ENCODE results near the gene CA11. TPM values are rescaled to one million over a fixed set of nuclear protein-coding genes. Genes with fewer than 3 reads are reported as not detected.
"Not testable (repeated sequence)": the region's sequence is repeated elsewhere in the genome, so short reads cannot be mapped to it uniquely, and the experiment has no call there.

The CA11 gene
- not detected in 2 replicates for total RNA-seq (2014; rRNA removed; shearing (Covaris generic))

GRCh38 chr19:48646001-48646721 lies at the start of gene CA11:
CA11 (minus strand) TSS chr19:48646187; CDS start chr19:48645632, 555 bp downstream.
- peak; percentile 91 for DNase-seq (ENCODE audit: low read depth)

DNA sequence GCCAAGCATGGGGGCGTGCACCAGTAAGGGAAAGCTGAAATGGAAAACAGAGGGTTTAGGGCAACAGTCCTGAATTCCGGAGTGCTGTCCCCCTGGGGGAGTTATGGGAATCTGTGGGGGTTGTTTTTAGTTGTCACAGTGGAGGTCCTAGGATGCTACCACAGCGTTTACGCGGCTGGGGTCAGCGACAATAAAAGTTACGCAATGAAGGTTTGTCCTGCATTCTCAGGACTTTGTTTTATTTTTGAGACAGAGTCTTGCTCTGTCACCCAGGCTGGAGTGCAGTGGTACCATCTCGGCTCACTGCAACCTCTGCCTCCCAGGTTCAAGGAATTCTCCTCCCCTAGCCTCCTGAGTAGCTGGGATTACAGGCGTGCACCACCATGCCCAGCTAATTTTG lies 47.6 kb upstream of the CA11 start:
- DNase-seq (ENCODE audit: low read depth) = not testable (repeated sequence)

- DNase-seq (ENCODE audit: low read depth) = no peak
These were observed 43.5 kb upstream of the CA11 start for GRCh38 chr19:48689449-48689848.

DNA sequence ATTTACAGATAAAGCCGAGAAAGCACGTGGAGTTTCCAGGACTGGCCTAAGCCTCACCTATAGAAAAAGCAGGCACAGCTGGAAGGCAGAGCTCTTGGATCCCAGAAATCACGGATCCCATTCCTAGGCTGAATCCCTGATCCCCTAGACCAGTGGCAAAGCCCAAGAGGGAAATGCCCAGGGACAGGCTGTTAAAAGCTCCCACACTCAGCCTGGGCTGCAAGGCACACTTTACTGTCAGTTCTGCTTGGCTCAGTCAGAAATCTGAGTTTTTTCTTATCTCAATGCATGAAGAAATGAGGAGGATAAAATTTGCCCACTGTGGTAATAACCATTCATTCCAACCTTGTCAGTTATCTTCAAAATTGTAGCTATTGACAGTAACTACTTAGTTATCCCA lies 41.8 kb upstream of the CA11 start:
- no peak for DNase-seq (ENCODE audit: low read depth)

DNA sequence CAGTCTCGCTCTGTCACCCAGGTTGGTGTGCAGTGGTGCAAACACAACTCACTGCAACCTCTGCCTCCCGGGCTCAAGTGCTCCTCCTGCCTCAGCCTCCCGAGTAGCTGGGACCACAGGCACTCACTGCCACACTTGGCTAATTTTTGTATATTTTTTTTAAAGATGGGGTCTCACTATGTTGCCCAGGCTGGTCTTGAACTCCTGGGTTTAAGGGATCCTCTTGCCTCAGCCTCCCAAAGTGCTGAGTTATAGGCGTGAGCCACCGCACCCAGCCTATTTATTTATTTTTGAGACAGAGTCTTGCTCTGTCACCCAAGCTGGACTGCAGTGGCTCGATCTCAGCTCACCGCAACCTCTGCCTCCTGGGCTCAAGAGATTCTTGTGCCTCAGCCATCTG lies 40.6 kb upstream of the CA11 start:
- not testable (repeated sequence) for DNase-seq (ENCODE audit: low read depth)

DNA sequence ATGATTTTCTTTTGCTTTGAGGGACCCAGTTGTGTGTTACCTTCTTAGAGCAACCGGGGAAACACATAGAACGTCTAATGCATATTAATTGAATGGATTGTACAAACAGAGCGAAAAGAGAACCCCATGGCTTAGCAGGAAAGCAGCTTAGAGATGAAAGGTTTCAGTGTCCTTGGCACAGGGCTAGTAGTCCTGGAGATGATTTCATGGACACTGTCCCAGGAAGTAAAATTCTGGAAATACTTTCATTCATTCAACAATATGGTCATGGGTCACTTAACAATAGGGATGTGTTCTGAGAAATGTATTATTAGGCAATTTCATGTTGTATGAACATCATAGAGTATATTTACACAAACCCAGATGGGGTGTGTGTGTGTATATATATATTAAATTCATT lies 40.1 kb upstream of the CA11 start:
- DNase-seq (ENCODE audit: low read depth) = no peak

GRCh38 chr19:48685583-48685982 lies 39.6 kb upstream of the CA11 start:
- peak; percentile 43 for DNase-seq (ENCODE audit: low read depth)

DNA sequence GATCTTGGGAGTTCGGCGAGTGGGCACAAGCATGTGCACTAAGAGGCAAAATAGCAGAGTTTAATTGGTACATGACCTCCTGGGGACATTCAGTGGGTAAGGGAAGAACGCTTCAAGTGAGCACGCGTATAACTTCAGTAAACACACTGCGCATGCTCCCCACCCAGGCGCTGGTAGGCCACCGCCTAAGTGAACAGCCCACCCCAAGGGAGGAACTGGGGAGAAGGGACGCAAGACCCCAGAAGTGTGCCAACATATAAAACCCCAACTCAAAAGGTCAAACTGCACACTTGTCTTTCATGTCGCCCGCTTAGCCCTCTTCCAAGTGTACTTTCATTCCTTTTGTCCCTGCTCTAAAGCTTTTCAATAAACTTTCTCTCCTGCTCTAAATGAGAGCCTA lies 37.4 kb upstream of the CA11 start:
- DNase-seq (ENCODE audit: low read depth) = peak; percentile 33

- DNase-seq (ENCODE audit: low read depth) = peak; percentile 96
These were observed 35.1 kb upstream of the CA11 start for GRCh38 chr19:48681127-48681470.

DNA sequence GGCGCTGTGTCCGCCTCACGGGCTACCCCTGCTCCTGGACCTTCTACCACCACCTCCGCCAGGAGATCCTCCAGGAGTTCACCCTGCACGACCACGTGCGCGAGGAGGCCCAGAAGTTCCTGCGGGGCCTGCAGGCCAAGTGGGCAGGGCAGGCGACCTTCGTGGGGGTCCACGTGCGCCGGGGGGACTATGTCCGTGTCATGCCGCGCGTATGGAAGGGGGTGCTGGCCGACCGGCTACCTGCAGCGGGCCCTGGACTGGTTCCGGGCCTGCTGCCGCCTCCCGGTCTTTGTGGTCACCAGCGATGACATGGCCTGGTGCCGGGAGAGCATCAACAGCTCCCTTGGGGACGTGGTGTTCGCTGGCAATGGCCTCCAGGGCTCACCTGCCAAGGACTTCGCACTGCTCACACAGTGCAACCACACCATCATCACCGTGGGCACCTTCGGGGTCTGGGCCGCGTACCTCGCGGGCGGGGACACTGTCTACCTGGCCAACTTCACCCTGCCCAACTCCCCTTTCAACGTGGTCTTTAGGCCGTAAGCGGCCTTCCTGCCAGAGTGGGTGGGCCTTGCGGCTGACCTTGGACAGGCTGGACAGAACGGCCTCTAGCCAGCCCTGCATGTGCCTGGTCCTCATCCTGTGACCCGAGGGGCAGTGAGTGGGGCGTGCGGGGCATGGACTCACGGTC lies 34.6 kb upstream of the CA11 start:
- DNase-seq (ENCODE audit: low read depth) = no peak

DNA sequence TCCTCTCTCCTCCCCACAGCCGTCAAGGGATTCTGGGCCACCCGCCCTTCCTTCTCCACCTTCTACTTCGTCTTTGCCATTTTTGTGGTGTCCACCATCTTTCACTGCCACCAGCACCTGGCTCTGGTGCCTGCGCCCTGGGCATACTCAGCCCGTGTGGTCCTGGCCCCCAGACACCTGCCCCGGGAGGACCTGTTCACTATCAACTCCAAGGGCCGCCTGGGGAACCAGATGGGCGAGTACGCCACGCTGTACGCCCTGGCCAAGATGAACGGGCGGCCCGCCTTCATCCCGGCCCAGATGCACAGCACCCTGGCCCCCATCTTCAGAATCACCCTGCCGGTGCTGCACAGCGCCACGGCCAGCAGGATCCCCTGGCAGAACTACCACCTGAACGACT lies 34.0 kb upstream of the CA11 start:
- DNase-seq (ENCODE audit: low read depth) = not testable (repeated sequence)

DNA sequence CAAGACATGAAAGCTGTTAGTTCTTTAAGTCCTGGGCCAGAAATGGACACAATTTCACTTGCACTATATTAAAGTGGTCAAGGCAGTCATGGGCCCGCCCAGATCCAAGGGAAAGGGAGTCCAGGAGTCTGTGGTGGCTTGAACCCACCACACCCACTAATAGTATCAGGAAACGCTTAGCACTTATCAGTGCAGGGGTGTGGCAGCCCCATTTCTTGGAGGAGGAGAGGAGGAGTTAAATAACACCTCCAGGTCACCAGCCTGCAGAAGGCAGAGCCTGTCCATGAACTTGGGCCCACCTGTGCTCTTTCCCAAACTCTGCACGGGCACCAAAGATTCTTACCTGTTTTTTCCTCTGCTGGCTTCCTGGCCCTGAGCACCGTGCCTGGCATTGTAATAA lies 32.2 kb upstream of the CA11 start:
- no peak for DNase-seq (ENCODE audit: low read depth)

DNA sequence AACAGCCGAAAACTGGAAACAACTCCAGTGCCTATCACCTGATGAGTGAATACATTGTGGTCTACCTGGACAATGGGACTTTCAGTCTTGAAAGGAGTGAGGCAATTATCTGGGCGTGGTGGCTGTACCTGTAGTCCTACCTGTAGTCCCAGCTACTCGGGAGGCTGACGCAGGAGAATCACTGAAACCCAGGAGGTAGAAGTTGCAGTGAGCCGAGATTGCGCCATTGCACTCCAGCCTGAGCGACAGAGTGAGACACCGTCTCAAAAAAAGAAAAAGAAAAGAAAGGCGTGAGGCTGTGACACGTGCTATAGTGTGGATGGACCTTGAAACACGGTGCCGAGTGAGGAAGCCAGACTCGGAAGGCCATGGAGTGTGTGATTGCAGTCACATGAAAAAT lies 30.9 kb upstream of the CA11 start:
- DNase-seq (ENCODE audit: low read depth) = no peak

GRCh38 chr19:48676487-48676886 lies 30.5 kb upstream of the CA11 start:
- no peak for DNase-seq (ENCODE audit: low read depth)

DNA sequence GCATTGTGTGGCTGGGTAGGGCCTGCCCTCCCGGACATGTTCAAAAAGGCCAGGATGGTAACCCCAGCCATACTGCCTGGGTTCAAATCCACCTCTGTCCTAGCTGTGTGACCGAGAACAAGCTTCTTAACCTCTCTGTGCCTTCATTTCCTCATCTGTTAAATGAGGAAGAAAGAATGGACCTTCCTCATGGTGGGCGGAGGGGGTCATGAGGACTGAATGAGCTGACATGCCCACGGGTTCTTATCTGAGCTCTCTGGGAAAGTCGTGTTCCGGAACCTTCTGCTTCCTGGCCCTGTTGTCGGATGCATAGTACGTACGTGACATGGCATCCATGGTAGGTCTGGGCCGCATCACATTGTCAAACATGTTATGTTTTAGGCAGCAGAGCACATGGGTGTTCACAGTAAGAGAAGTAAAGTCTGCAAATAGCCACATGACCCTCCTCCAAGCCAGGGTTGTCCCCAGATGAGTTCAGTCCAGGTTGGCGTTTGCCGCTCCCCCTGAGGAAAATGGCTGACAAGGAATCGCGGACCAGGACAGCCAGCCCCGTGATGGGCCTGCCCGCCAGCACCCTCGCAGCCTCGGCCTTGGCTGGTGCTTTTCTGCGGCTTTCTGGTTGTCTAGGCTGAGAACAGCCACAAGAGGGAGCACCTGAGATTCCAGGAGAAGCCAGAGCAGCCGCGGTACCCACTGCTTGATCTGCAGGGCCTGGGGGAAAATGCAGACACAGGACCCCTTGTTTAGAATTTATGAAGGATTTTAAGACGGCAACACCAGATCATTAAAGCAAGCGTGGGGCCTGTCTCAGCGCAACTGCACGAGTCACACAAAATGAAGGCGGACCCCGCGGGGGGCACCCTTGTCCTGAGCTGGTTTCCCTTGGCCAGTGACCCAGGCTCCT lies 29.2 kb upstream of the CA11 start:
- peak; percentile 83 for DNase-seq (ENCODE audit: low read depth)

GRCh38 chr19:48674216-48674809 lies 28.3 kb upstream of the CA11 start:
- no peak for DNase-seq (ENCODE audit: low read depth)

GRCh38 chr19:48673436-48674100 lies 27.6 kb upstream of the CA11 start:
- DNase-seq (ENCODE audit: low read depth) = no peak

DNA sequence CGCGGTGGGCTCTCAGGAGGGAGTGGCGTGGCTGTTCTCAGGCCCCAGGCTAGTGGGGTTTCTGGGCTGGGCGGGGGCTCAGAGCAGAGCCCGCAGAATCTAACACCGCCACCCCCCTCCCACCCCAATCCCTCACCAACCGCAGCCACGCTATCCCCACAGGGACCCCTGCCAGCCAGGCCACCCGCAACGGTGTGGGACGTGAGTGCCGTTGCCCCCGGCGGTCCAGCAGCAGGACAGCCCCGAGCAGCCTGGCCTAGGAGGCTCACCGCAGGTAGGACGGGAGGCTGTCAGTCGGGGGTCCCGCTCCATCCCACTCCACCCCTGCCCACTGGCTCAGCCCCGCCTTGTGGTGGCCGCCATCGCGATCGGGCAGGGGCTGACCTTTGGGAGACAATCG lies 27.0 kb upstream of the CA11 start, which contains the start of gene NTN5:
Gene NTN5 (minus strand): TSS at position 24 of the 400 bp plus-strand sequence. CDS start 2,031 bp downstream, outside the sequence.
- no peak for DNase-seq (ENCODE audit: low read depth)

DNA sequence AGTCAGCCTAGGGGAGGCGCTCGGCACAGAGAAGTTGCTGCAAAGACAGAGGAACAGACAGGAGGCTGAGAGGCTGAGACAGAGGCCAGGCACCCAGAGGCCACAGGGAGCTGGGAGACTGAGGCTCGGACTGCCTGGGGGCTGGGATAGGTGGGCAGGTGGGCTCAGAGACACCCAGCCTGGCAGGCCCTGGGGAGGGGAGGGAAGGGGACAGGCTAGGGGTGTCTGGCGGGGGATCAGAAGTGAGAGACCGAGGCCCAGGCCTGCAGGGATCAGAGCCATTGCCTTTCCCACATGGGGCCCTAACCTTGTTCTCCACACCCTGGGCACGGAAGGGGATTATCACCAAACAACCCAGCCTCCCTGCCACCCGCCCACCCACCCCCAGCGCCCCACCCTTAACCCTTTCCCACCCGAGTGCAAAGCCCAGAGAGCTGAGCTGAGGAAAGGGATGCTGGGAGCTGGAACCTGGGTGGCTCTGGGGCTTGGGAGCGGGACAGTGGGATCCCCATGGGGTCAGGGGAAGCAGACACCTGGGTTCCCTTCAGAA lies 25.5 kb upstream of the CA11 start:
- DNase-seq (ENCODE audit: low read depth) = no peak

DNA sequence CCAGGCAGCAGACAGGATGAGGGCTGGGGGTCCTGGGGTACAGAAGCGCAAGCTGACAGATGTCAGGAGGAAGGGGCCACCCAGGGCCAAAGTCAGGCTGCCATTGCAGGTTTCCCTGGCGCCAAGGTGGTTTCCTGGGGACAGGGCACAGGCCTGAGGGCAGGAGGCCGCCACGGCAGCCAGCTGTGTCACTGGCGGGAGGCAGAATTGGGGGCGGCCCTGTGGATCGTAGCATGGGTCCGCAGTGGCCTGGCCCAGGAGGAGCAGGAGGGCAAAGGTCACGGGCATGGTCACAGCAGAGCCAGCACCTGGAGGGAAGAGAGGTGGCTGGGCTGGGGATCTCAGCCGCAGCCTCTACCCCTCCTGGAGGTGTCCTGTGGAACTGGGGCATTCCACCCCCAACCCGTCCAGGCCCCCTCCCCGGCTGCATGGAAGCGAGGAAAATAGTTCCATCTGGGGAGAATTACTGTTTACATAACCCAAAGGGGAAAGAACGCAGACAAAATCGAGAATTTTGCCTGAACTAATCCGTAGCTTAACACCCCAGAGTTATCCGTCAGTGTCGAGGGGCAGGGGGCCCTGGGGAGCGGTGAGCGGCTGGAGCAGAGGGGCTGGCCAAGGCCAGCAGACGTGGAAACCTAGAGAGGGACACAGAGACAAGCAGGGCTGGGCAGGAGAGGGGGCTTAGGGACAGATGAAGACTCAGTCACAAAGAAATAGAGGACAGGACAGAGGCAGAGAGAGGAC lies 24.9 kb upstream of the CA11 start:
- no peak for DNase-seq (ENCODE audit: low read depth)
